ENCODE measurements around the gene ZNF621.
"Not testable (repeated sequence)": the region's sequence is repeated elsewhere in the genome, so short reads cannot be mapped to it uniquely, and the experiment has no call there.

GRCh38 chr3:40562482-40562881 lies 37.7 kb downstream of the ZNF621 start:
- not testable (repeated sequence) for TF ChIP-seq POLR2A, CTCF (IDR thresholded peaks at IDR 0.05)

All from uterus (tissue), 2 donors.